EH (cell line): Measurements from ENCODE around the gene NAXD.

Source experiments
- DNase-seq: peaks from one replicate; pipeline ENCODE4 v3.0.0-alpha.2; 2015; ENCODE audit warnings: low read depth

NAXD gene

DNA sequence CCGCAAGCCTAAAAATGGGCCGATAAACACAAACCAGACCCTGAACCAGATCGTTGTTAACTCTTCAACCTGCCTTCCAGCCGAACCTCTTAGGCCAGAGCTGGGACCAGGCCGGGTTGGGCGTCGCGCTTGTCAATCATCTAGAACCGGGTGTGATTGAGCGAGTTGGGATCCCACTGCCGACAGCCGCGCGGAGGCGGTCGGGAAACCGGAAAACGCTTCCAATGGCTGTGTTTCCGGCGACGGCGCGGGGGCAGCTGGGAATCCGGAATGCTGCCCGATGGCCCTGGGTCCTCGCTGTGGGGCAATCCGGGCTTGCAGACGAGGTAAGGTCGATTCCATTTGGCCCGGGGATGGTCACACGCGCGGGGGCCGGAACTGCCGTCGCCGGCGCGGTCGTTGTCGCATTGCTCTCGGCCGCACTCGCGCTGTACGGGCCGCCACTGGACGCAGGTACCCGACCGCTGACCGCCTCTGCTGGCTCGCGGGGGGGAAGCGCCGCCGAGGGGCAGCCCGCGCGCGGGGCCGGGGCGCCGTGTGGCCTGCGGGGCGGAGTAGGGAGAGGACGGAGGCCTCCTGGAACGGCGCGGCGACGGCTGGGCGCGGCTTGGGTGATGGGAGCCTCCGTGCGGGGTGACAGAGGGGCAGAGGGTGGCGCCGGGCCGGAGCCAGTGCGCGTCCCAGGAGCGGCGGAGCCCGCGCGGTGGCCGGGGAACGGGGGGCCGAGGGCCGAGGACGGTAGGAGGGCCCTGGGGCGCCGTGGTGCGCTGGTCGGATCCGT, at the start of gene NAXD:
NAXD (plus strand) TSS at position 224 of the 781 bp plus-strand sequence; CDS start at position 281, 57 bp downstream.
- peak; percentile 96 for DNase-seq

DNA sequence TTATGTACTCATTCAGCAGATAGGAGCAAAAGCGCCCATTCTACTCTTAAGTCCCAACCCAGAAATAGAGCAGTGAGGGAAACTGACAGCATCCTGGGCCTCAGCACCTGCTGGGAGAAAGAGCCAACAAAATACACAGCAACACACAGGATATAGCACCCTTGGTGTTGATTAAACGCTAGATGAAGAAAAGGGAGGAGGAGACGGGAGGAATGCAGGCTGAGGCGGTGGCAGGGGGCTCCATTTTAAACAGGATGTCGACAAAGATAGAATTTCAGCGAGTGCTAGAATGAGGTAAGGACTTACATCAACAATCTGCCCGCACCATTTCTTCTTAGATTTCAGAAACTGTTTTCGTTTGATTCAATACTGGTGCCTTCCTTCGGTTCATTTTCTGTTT, 49.2 kb upstream of the NAXD start:
- no peak for DNase-seq

DNA sequence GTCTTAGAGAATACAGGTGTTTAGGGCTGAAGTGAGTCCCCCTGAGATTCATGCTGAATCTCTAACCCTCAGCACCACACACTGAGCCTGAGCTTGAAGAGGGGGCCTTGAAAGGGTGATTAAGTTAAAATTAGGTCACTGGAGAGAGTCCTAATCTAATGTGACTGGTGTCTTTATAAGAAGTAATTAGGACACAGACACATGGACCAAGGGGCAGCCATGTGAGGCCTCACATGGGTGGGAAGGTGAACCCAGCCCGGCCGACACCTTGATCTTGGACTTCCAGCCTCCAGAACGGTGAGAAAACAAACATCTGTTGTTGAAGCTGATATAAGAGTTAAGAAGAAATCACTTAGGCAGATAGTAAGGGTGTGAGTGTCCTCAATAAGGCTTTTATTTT, 46.7 kb upstream of the NAXD start:
- no peak for DNase-seq

DNA sequence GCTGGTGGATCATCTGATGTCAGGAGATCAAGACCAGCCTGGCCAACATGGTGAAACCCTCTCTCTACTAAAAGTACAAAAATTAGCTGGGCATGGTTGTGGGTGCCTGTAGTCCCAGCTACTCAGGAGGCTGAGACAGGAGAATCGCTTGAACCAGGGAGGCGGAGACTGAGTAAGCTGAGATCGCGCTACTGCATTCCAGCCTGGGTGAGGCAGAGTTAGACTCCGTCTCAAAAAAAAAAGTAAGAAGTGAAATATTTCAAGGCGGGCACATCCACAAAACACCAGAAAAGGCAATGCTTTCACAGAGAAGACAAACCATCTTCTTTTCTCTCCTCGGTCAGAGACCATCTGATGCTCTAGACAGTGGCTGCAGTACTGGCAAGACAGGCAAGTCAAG, 45.4 kb upstream of the NAXD start:
- peak; percentile 19 for DNase-seq

DNA sequence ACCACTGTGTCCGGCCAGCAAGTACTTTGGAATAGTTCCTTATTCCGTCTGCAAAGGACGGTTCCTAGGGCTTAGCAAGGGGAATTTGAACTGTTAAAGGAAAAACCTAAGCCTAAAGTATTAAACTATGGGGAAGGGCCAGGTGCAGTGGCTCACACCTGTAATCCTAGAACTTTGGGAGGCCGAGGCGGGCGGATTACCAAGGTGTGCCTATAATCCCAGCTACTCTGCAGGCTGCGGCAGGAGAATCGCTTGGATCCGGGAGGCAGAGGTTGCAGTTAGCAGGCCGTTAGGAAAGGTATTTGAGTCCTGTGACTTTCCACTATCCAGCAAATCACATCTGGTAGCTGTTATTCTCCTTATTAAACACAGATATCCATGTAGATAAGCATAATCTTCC, 44.5 kb upstream of the NAXD start:
- no peak for DNase-seq

DNA sequence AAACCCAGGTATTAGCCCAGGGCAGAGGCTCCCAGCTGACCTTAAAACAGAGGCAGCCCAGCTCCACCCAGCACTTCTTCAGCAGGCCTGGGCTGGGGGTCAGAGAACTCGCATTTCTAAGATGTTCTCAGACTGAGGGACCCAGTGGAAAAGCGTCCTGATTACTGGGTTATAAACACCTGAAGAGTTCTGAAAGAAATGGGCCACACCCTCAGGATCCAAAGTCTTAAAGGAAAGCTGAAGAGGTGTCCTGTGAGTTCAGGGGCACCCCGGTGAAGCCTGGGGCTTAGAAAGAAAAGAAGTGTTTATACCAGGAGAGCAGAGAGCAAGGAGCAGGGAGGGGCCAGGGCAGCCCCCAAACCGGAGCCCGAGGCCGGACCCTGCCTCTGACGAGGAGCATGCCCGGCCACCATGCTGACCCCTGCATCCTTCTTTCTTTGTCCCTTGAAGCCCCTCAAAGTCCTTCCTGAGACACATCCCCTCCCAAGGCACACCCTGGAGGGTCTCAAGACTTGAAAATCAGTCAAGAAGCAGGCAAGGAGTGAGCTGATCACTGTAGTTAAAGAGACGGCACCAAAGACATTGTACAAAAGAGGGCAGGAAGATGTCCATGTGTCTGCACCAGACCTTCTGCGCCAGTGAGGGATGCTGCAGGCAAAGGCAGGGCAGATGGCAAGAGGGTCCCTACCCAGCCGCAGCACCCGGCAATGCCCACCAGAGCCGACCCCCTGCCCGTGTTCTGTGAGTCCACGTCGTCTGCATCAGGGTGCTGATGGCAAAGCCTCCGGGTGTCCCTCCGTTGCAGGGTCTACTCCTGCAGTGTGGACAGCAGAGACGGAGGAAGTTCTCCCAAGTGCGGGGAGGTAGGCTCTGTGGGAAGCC, 43.2 kb upstream of the NAXD start:
- no peak for DNase-seq

DNA sequence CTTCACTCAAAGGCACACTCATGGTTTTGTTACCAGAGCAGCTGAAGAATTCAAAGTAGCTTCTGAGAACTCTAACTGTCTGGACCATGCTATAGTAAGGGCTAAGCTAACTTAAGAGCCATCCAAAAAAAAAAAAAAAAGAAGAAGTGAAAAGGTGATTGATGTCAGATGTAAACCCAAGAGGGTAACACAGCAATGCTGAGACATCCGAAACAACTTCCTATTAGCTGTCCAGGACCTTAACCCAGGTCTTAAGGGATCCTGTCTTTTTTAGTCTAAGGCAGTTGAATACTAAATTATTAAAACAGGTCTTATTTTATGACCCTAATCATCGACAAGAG, 42.6 kb upstream of the NAXD start:
- no peak for DNase-seq

DNA sequence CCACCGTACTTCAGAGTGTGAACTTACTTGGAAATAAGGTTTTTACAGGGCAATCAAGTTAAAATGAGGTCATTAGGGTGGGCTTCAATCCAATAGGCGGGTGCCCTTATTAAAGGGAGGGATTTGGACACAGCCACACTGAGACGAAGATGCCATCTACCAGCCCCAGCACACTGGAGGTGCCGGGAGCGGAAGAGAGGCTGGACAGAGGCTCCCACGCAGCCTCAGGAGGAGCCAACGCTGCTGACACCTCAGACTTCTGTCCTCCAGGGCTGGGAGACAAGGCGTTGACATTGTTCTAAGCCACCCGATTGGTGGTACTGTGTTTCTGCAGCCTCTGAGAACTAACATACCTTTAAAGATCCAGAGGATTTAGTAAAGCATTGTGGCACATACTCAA, 41.2 kb upstream of the NAXD start:
- DNase-seq: no peak

DNA sequence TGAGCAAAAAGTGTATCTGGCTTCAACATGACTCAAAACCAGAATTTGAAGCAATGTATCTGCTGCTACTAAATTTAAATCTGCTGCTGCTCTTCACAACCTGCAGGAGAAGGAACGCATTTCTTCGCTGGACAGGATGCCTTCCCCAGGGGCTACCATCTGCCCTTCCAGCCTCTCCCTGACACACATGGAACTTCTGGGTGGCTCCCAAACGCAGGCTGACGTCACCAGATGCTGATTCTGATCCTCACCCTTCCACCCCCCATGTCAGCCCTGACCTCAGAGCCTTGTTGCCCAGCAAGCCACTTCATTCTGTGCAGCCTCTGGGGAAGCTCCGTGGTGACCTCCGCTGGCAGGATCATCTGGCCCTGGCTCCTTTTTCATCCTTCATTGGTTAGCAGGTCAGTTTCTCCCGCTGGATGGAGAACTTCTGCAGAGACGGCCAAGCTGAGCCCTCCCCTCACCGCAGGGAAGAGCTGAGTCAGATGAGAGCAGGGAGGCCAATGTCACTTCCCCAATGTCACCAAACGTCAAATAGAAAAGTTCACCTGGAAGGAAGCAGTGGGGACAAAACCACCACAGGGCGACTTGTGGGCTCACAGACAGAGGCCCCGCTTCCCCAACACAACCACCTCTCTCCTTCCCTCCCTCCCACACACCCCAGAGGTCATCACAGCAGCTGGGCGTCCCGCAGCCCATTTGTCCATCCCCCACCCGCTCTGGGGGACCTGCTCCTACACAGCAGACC, 39.8 kb upstream of the NAXD start:
- DNase-seq: peak; percentile 52

DNA sequence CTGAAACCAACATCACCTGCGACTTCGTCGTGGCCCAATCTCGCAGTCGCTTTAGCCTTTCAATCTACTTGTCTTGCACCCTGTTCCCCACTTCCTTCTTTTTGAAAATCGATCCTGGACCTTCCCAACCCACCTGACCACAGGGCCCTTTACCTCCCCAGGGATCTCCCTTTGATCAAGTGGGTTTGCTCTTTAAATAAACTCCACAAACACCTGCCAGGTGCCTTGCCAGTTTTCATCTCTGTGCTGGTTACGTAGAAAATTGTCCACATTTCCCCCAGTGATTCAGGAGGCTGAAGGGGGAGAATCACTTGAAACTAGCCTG, 39.3 kb upstream of the NAXD start:
- DNase-seq: no peak

DNA sequence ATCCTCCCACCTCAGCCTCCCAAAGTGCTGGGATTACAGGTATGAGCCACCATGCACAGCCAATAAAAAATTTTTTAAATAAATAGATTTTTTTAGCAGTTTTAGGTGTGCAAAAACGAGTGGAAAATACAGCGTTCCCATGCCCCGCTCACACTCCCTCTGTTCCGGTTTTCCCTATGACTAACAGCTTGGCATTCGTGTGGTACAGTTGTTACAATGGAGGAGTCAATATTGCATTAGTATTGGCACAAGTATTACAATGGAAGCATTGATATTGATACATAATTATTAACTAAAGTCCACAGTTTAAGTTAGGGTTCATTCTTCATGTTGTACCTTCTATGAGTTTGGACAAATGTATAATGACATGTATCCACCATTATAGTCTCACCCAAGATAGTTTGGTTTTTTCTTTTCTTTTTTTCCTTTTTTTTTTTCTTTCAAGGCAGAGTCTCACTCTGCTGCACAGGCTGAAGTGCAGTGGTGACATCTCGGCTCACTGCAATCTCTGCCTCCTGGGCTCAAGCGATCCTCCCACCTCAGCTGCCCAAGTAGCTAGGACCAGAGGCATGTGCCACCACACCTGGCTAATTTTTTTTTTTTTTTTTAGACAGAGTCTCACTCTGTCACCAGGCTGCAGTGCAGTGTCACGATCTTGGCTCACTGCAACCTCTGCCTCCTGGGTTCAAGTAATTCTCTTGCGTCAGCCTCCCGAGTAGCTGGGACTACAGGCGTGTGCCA, 38.4 kb upstream of the NAXD start:
- no peak for DNase-seq

DNA sequence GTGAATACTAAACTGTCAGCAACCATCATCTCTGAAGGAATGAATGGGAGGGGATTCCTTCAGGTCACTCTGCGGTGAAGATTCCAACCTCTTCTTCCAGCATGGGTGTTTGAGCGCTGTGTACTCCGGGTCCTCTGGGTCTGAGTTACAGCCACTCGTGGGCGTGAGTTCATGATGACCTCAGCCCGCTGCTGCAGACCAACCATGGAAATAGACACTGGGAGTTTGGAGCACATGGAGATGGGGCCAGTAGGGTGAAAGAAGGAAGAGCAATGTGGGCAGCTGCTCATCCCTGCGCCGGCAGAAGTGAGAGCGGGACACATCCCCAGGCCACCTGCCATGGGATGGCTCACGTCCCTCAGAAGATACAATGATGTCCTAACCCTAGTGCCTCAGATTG, 37.0 kb upstream of the NAXD start:
- no peak for DNase-seq

DNA sequence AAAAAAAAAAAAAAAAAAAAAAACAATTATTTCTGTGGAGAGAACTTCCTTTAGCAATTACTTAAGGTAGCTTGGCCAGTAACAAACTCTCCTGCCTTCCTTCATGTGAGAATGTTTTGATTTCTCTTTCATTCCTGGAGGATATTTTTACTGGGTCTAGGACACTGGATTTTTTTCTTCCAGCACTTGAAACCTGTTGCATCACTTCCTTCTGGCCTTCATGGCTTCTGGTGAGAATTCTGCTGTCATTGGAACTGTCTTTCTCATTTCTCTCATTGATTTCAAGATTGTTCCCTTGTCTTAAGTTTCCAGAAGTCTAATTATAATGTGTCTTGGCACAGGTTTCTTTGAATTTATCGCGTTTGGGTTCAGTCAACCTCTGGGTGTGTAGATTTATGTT, 34.5 kb upstream of the NAXD start:
- peak; percentile 49 for DNase-seq

DNA sequence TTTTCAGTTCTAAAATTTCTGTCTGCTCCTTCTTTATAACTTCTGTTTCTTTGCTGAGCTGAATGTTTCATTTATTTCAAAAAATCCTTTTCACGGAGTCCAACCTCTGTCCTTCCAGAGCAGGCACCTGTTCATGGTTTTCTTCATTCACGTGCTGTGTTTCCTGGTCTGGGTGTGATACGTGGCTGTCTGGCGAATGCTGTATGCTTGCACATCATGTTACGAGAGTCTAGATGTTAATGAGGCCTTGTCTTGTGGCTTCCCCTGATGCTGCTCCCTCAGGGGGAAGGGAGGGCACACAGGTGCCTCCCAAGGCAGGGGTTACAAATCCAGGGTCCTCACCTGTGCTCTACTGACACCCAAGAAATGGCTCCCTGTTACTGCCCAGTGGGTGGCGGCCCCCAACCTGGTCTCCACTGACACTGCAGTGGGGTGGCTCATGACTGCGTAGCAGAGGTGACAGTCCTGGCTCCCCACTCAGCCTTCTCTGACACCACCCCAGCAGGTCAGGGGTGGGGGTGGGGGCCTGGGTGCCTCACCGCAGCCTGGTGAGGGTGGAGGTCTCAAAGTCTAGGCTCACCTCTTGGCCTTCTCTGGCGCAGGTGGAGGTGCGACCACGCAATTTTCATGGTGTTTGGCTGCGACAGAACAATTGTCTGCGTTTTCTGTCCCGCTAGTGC, 33.7 kb upstream of the NAXD start:
- DNase-seq: no peak

DNA sequence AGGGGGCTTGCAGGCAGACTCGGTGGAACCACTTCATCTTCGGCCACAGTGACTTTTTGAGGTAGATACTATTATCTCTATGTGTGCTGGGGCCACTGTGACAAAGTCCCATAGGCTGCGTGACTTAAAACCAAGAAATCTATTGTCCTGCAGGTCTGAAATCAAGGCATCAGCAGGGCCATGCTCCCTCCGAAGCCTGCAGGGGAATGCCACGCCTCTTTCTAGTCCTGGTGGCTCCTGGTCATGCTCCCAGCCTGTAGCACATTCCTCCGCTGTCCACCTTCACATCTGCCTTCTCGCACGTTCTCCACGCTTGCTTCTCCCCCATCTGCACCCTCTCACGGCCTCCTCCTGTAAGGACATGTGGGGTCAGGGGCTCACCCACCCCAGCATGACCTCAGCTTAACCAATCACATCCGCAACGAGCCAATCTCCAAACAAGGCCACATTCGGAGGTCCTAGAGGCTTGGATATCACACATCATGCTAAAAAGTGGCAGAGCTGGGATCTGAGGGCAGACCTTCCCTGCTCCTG, 32.9 kb upstream of the NAXD start:
- DNase-seq: no peak

DNA sequence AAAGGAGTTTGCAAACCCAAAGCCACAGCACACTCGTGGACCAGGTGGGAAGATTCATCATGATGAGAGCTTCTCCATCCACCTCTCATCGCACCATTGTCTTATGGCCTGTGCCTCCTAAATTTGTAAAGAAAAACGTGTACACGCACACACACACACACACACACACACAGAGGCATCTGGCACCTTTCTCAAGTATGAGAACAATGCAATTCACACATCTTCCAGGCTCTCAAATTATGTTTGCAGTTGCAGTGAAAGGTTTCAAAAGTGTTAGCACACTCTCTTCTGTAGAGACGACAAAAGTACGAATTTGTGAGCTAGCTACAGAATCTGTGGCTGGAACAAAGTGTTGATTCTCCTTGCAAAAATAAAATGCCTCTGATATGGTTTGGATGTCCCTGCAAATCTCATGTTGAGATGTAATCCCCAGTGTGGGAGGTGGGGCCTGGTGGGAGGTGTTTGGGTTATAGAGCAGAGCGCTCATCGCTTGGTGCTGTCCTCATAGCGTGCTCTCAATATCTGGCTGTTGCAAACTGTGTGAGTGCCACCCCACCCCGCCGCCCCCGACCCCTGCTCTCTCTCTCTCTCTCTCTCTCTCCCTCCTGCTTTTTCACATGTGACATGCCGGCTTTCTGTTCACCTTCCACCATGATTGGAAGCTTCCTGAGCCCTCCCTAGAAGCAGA, 32.0 kb upstream of the NAXD start:
- DNase-seq: no peak

DNA sequence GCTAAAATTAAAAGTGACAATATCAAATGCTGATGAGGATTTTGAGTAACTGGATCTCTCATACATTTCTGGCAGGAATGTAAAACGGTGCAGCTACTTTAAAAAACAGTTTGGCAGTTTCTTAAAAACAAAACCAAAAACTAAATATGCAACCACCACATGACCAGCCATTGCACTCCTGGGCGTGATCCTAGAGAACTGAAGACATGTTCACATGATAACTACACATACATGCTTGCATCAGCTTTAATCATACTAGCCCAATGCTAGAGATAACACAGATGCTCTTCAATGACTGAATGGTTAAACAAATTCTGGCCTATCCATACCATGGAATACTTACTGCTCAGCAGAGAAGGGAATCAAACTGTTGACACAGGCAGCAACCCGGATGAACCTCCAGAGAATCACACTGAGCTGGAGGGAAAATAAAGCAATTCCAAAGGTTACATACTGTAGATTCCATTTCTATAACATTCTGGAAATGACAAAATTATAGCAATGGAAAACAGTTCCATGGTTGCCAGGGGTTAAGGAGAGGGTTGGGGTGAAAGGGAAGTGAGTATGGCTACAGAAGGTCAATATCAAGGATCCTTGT, 25.5 kb upstream of the NAXD start:
- no peak for DNase-seq

DNA sequence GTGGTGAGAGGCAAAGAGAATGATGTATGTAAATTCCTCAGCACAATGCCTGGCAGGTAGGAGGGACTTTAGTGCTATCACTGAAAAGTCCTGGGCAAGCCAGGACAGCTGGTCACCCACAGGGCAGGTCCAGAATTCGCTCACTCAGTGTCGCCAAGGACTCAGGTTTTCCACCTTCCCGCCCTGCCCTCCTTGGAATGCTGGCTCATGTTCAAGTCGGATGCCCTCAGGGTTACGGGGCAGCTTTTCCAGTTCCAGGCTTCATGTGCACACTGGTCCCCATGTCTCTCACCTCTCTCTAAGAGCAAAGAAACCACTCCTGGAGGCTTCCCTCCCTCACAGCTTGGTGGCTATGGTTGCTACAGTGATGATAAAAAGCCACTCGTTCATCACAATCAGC, 24.8 kb upstream of the NAXD start:
- no peak for DNase-seq

DNA sequence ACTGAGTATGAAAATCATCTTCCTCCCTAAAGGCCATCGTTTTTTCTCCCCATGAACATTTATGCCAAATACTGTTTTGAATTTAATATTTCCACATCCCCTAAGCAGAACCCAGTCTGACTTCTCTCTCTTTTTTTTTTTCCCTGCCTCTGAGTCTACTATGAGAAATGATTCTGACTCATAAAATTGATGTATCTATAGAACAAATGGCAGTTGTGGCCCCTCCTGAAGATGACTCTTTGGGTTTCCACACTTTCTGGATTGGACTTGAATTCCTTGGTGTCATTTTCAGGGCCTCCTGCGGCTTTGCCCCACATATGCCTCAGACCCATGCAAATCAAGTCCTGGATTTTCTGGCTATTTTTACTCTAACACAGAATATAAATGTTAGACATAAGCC, 22.7 kb upstream of the NAXD start:
- DNase-seq: no peak

DNA sequence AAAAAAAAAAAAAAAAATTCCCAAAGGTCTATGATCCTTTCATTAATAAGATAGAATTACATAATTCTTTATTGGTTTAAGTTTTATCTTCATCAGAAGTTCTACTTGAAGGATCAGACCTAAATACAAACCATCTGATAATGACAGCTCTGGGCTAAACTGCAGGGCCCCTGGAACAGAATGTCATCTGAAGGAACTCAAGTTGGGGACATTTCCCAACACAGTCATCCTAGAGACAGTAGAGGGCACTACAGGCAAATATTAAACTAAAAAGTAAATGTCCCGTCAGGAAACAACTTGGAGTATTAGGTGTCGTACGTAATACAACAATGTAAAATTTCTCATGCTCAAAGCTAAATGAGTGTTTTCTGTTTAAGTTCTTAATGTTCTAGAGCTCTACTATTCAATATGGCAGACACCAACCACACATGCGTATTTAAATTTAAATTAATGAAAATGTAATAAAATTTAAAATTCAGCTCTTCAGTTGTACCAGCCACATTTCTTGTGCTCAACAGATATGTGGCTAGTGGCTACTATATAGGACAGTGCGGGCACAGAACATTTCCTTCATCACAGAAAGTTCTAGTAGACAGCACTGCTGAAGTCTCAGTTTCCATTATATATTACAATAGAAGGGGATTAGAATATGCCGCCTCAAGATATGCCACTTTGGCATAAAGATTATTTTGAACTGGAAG, 21.8 kb upstream of the NAXD start:
- peak; percentile 69 for DNase-seq
